HUES64 (cell line): ENCODE measurements around the gene CLVS2.

Experiments
- H3K27ac ChIP-seq: 2 replicates; pipeline ENCODE4 v1.7.0; 2013; ENCODE audit warnings: low read depth, low read length, inconsistent platforms
- H3K27me3 ChIP-seq: 2 replicates; pipeline ENCODE4 v1.6.1; 2013; ENCODE audit warnings: mild to moderate bottlenecking, low read length; ENCODE audit not compliant: insufficient read depth
- H3K36me3 ChIP-seq: 2 replicates; pipeline ENCODE4 v1.6.1; 2013; ENCODE audit warnings: mild to moderate bottlenecking, low read length; ENCODE audit not compliant: insufficient read depth
- H3K4me1 ChIP-seq: 2 replicates; pipeline ENCODE4 v1.6.1; 2013; ENCODE audit warnings: mild to moderate bottlenecking, low read length, moderate library complexity; ENCODE audit not compliant: insufficient read depth
- H3K4me3 ChIP-seq: 2 replicates; pipeline ENCODE4 v1.5.1; 2013; ENCODE audit warnings: mild to moderate bottlenecking, low read length, moderate library complexity
- H3K9ac ChIP-seq: 2 replicates; pipeline ENCODE4 v1.6.1; 2013; ENCODE audit warnings: mild to moderate bottlenecking, low read depth, low read length
- H3K9me3 ChIP-seq: 2 replicates; pipeline ENCODE4 v1.6.1; 2013; ENCODE audit warnings: low read depth, low read length; ENCODE audit not compliant: insufficient read depth
- WGBS: fragments of 150-250, 120-280 bp; methylation state at CpG from one replicate; pipeline ENCODE4 v1.1.7; 2013; ENCODE audit warnings: missing lambda C conversion rate; 5-methylcytosine and 5-hydroxymethylcytosine counted together

CLVS2 gene

DNA sequence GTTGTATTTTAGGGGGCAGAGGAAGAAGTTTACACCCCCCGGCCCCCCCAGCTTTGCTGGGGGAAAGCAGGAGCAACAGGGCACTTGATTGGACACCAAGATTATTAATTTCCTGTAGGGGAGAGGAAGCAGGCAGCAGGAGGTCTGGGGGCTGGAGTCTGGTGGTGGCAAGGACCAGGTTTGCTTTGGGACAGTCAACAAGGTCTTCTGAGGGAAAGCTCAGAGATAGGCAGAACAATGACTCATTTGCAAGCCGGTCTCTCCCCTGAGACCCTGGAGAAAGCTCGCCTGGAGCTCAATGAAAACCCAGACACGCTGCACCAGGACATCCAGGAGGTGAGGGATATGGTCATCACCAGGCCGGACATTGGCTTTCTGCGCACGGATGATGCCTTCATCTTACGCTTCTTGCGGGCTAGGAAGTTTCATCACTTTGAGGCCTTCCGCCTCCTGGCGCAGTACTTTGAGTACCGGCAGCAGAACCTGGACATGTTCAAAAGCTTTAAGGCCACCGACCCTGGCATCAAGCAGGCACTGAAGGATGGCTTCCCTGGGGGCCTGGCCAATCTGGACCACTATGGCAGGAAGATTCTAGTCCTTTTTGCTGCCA, 1.6 kb downstream of the CLVS2 start:
- no peak overlapping the region for H3K27ac ChIP-seq
- H3K4me1 ChIP-seq: no peaks in the 10 kb centered on the region
- H3K9ac ChIP-seq: no peak overlapping the region
- WGBS: 88% methylated on average over 13 of the region's 13 CpGs
- peaks cover 69% of the 10 kb centered on the region for H3K27me3 ChIP-seq
- H3K9me3 ChIP-seq: no peaks in the 10 kb centered on the region
- H3K36me3 ChIP-seq: no peaks in the 10 kb centered on the region
- H3K4me3 ChIP-seq: no peak overlapping the region

DNA sequence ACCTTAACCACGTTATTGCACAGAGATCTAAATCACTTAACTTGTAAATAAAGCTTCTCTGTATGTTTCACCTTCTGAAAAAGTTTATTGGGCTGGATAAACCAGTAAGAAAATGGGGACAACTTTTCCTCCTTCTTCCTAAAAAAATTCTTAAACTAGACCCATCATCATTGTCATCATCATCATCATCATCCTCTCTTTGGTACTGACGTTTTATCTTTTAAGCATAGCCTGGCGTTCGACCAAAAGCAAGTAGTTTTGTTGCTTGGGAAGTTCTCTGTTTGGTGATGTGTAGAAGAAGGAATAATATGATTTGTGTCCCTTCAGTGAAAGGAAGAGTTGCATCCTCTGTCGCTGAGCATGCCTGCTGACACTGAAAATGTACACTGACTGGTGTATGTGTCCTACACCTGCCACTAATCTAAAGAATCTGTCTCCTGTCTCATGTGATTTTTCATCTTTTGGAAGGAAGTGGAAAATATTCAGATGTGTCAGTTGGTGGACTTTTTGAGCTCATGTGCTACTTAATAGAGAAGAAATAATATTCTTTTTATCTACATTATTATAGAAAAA, 2.5 kb downstream of the CLVS2 start:
- H3K4me1 ChIP-seq: no peaks in the 10 kb centered on the region
- 86% methylated on average over 5 of the region's 5 CpGs for WGBS
- H3K27ac ChIP-seq: no peak overlapping the region
- no peak overlapping the region for H3K9ac ChIP-seq
- no peaks in the 10 kb centered on the region for H3K9me3 ChIP-seq
- H3K4me3 ChIP-seq: no peak overlapping the region
- H3K27me3 ChIP-seq: peaks cover 63% of the 10 kb centered on the region
- no peaks in the 10 kb centered on the region for H3K36me3 ChIP-seq

- WGBS: 75% methylated on average over 2 of the region's 2 CpGs
- Histone ChIP-seq H3K4me3 (no peak overlapping the region), H3K9me3 (no peaks in the 10 kb centered on the region), H3K9ac (no peak overlapping the region), H3K27ac (no peak overlapping the region), H3K4me1 (no peaks in the 10 kb centered on the region), H3K36me3 (no peaks in the 10 kb centered on the region), H3K27me3 (peaks cover 45% of the 10 kb centered on the region)
Measured at GRCh38 chr6:123000244-123000770, 4.3 kb downstream of the CLVS2 start.

DNA sequence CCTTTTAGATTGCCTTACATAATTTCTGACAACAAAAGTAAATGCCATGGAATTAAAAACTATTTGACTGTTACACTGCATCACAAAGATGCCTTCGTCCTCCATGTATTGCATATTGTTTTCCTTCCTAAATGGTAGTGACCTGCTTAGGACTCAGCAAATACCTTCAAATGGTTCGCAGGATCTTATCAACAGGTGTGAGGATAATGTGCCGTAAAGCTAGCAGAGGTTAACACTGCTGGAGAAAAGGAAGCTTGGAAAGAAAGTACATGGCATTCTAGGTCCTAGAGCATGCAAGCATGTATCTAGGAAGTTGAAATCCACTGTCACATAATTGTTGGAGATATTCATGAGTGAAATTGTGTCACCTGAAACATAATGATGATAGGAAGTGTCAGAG, 5.5 kb downstream of the CLVS2 start:
- 86% methylated on average over 3 of the region's 3 CpGs for WGBS
- H3K9me3 ChIP-seq: no peaks in the 10 kb centered on the region
- H3K27ac ChIP-seq: no peak overlapping the region
- H3K27me3 ChIP-seq: peaks cover 33% of the 10 kb centered on the region
- H3K36me3 ChIP-seq: no peaks in the 10 kb centered on the region
- no peak overlapping the region for H3K9ac ChIP-seq
- no peak overlapping the region for H3K4me3 ChIP-seq
- no peaks in the 10 kb centered on the region for H3K4me1 ChIP-seq

DNA sequence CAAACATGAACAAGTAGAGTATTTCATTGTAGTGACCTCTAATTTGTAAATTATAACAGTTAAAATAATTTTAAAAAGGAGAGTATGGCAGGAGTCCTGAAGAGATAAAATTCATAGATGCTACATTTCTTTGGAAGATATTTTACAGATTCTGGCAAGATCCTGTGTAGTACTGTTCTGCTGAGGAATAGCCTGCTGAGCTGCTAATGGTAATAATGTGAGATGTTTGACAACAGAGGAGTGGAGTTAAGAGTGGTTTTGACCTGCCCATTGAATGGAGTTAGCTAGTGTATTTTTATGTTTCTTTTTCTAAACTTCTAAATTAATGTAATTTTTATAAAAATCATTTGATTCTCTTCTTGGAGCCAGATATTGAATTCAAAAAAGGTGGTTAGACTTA, 11.8 kb downstream of the CLVS2 start:
- H3K27me3 ChIP-seq: no peaks in the 10 kb centered on the region
- H3K4me3 ChIP-seq: no peak overlapping the region
- H3K4me1 ChIP-seq: no peaks in the 10 kb centered on the region
- H3K9ac ChIP-seq: no peak overlapping the region
- no peak overlapping the region for H3K27ac ChIP-seq
- H3K36me3 ChIP-seq: no peaks in the 10 kb centered on the region
- no peaks in the 10 kb centered on the region for H3K9me3 ChIP-seq

- no peaks in the 10 kb centered on the region for H3K4me1 ChIP-seq
- no peaks in the 10 kb centered on the region for H3K9me3 ChIP-seq
- no peak overlapping the region for H3K27ac ChIP-seq
- no peak overlapping the region for H3K4me3 ChIP-seq
- no peaks in the 10 kb centered on the region for H3K36me3 ChIP-seq
- H3K9ac ChIP-seq: no peak overlapping the region
- H3K27me3 ChIP-seq: no peaks in the 10 kb centered on the region
- 98% methylated on average over 2 of the region's 2 CpGs for WGBS
Measured at GRCh38 chr6:123009059-123009458, 13.0 kb downstream of the CLVS2 start.

GRCh38 chr6:123014835-123015234, 18.8 kb downstream of the CLVS2 start:
- Histone ChIP-seq H3K4me3 (no peak overlapping the region), H3K27ac (no peak overlapping the region), H3K36me3 (no peaks in the 10 kb centered on the region), H3K27me3 (no peaks in the 10 kb centered on the region), H3K9ac (no peak overlapping the region), H3K4me1 (no peaks in the 10 kb centered on the region), H3K9me3 (no peaks in the 10 kb centered on the region)

DNA sequence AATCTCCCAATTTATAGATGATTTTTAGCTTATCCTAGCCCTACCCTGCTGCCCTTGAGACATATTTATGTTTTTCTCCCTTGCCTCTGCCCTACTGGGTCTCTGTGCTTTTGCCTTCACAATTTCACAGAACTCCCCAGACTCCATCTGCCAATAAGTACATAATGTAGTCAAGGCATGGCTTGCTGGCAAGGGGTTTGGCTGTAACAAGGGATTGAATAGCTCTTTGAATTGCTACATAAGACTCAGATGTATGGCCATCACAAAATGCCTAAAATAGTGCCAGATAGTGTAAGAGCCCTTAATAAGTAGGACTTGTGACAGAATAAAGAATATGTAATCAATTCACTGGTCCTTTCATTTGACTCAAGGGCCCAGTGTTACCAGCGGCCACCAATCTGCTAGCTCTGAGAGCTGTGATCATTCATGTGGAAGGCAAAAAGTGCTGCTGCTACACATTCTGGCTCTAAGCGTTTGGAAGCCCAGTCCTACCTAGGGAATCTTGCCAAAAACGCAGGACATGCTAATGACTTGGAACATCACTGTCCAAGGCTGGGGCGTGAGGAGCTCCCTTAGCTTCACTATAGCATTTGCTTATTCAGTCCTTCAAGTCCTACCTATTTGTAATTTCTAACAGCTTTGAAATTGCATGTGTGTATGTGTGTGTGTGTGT, 20.5 kb downstream of the CLVS2 start:
- Histone ChIP-seq H3K27ac (no peak overlapping the region), H3K9ac (no peak overlapping the region), H3K9me3 (no peaks in the 10 kb centered on the region), H3K36me3 (no peaks in the 10 kb centered on the region), H3K4me3 (no peak overlapping the region), H3K4me1 (no peaks in the 10 kb centered on the region), H3K27me3 (no peaks in the 10 kb centered on the region)
- 89% methylated on average over 4 of the region's 4 CpGs for WGBS

DNA sequence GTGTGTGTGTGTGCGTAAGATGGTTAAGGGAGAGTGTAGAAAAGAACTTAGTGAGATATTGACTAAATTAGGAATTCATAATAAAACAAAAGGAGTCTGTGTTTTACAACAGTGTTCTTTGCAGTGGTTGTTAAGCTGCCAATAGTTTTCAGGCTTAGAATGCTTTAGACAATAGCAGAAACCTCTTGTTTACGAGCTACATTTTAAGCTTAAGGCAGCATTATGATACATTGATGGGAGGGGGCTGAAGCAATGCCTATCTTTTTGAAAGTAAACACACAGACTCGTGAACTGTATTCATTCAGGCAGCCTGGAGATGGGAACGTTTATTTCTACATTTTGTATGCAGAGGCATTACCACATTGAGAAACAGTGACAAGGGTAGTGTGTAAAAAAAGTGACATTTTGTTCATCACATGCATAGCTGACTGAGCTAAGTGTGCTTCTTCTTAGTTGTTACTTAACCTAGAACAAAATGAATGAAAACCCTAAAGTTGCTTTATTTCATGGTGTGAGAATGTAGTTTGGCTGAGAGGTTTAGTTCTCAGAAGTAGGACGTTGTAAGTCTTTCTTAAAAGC, 21.2 kb downstream of the CLVS2 start:
- no peak overlapping the region for H3K27ac ChIP-seq
- H3K9me3 ChIP-seq: no peaks in the 10 kb centered on the region
- no peaks in the 10 kb centered on the region for H3K36me3 ChIP-seq
- H3K27me3 ChIP-seq: no peaks in the 10 kb centered on the region
- 89% methylated on average over 4 of the region's 5 CpGs for WGBS
- H3K4me1 ChIP-seq: no peaks in the 10 kb centered on the region
- H3K4me3 ChIP-seq: no peak overlapping the region
- no peak overlapping the region for H3K9ac ChIP-seq

- Histone ChIP-seq H3K4me3 (no peak overlapping the region), H3K9me3 (no peaks in the 10 kb centered on the region), H3K9ac (no peak overlapping the region), H3K27me3 (no peaks in the 10 kb centered on the region), H3K36me3 (no peaks in the 10 kb centered on the region), H3K27ac (no peak overlapping the region), H3K4me1 (no peaks in the 10 kb centered on the region)
- 0% methylated on average over 1 of the region's 1 CpG for WGBS
Measured at GRCh38 chr6:123022975-123023374, 26.9 kb downstream of the CLVS2 start.

- H3K4me3 ChIP-seq: no peak overlapping the region
- H3K36me3 ChIP-seq: no peaks in the 10 kb centered on the region
- H3K27me3 ChIP-seq: no peaks in the 10 kb centered on the region
- H3K9me3 ChIP-seq: no peaks in the 10 kb centered on the region
- H3K4me1 ChIP-seq: no peaks in the 10 kb centered on the region
- 95% methylated on average over 5 of the region's 5 CpGs for WGBS
- H3K9ac ChIP-seq: no peak overlapping the region
- no peak overlapping the region for H3K27ac ChIP-seq
Measured at GRCh38 chr6:123024976-123025375, 28.9 kb downstream of the CLVS2 start.
